HepG2 (cell line): ENCODE results near the gene P2RX7. TPM values are rescaled to one million over a fixed set of nuclear protein-coding genes. Genes with fewer than 3 reads are reported as not detected.

Experiments used
- ATF3 ChIP-seq: sonication (generic); formaldehyde crosslinking; IDR thresholded peaks from 2 replicates; pipeline ENCODE4 v1.4.0; 2020; ENCODE audit warnings: missing genetic modification reagents
- HMGA1 ChIP-seq: sonication (generic); formaldehyde crosslinking; conservative IDR thresholded peaks from 2 replicates; pipeline ENCODE4 v1.4.0; 2020; ENCODE audit warnings: missing genetic modification reagents
- HOXA9 ChIP-seq: sonication (generic); formaldehyde crosslinking; IDR thresholded peaks from 2 replicates; pipeline ENCODE4 v1.8.1; 2022; ENCODE audit warnings: missing genetic modification reagents, mild to moderate bottlenecking, moderate library complexity, borderline replicate concordance
- MAF1 ChIP-seq: sonication (generic); formaldehyde crosslinking; IDR thresholded peaks from 2 replicates; pipeline ENCODE4 v1.5.0; 2020; ENCODE audit warnings: missing genetic modification reagents, borderline replicate concordance
- NFKBIZ ChIP-seq: IDR thresholded peaks from 2 replicates; pipeline ENCODE4 v1.6.1; 2018; ENCODE audit warnings: missing genetic modification reagents, missing compliant biosample characterization
- NR2F6 ChIP-seq, 2 experiments: IDR thresholded peaks; 2 replicates each; pipeline ENCODE4 v1.6.1; 2016; ENCODE audit warnings: antibody characterized with exemption in 1 of 2, mild to moderate bottlenecking in 1 of 2
- YEATS4 ChIP-seq: sonication (generic); formaldehyde crosslinking; IDR thresholded peaks from 2 replicates; pipeline ENCODE4 v1.4.0; 2020; ENCODE audit warnings: missing genetic modification reagents, borderline replicate concordance
- ZNF678 ChIP-seq: sonication (generic); formaldehyde crosslinking; IDR thresholded peaks from 2 replicates; pipeline ENCODE4 v1.4.0; 2020; ENCODE audit warnings: mild to moderate bottlenecking, missing genetic modification reagents
- ZNF720 ChIP-seq: sonication (generic); formaldehyde crosslinking; IDR thresholded peaks from 2 replicates; pipeline ENCODE4 v1.4.0; 2020; ENCODE audit warnings: missing genetic modification reagents
- ZNF737 ChIP-seq: sonication (generic); formaldehyde crosslinking; IDR thresholded peaks from 2 replicates; pipeline ENCODE4 v1.5.0; 2020; ENCODE audit warnings: missing genetic modification reagents, mild to moderate bottlenecking, borderline replicate concordance
- polyA plus RNA-seq, 8 experiments: library from polyadenylated mRNA; depleted of rRNA in 3 of 8; stranded (reverse) in 7 of 8; unstranded in 1 of 8; fragments of >200 nt; fragmentation: Illumina TruSeq in 4 of 8; extraction: Trizol in 4 of 8; gene quantifications; 2 replicates each; pipeline versions ENCODE4 v1.2.1 to v1.2.3, GENCODE V29; 2011 to 2016; ENCODE audit warnings: low read depth in 4 of 8, missing spikeins in 1 of 8, mixed read lengths in 1 of 8; ENCODE audit not compliant: insufficient read depth in 1 of 8
- total RNA-seq, 5 experiments: library from RNA; depleted of rRNA; stranded (reverse); fragments of >200 nt; fragmentation: Illumina TruSeq; extraction: Trizol; gene quantifications; 2 replicates each; pipeline ENCODE4 v1.2.3, GENCODE V29; 2016; ENCODE audit warnings: low read depth in 1 of 5
- TF ChIP-seq, protein P1 (sequence below): IDR thresholded peaks from 2 replicates; pipeline ENCODE4 v1.6.1; 2016; ENCODE audit warnings: low read depth, missing genetic modification reagents, missing compliant biosample characterization
- TF ChIP-seq, protein P2 (sequence below), 2 experiments: fragments of 450-650 bp in 1 of 2; sonication (generic) in 1 of 2; formaldehyde crosslinking in 1 of 2; IDR thresholded peaks; 2 replicates each; pipeline versions ENCODE4 v1.6.1 to v1.8.0; 2016 to 2022; ENCODE audit warnings: antibody characterized with exemption in 1 of 2, mild to moderate bottlenecking in 1 of 2, missing genetic modification reagents in 1 of 2

Gene P2RX7
- total and polyA plus RNA-seq, 2 of the 13 experiments (the other 11 are each of a cell fraction or from before 2014, with no cell fraction given) = 0.13 to 0.73 TPM

DNA sequence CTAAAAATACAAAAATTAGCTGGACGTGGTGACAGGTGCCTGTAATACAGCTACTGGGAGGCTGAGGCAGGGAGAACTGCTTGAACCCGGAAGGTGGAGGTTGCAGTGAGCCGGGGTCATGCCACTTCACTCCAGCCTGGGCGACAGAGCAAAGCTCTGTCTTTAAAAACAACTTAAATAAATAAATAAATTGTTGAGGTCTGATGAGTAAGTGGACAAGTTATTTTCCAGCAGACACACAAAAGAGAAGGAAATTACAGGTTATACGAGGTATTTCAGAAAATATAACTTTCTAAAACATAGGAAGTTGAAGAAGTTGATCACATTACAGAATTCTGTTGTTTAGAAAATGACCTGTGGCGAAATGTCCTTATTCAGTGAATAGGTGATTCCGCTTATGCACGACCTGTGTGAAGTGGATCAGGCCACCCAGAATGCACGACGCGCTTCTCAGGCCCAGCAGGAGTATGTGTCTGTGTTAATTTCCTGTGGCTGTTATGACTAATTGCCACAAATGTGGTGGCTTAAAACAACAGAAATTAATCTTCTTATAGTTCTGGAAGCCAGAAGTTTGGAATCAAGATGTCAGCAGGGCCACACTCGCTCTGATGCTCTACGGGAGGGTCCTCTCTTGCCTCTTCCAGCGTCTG, 38.1 kb downstream of the P2RX7 start (continued):
- TF ChIP-seq, protein P1, sequence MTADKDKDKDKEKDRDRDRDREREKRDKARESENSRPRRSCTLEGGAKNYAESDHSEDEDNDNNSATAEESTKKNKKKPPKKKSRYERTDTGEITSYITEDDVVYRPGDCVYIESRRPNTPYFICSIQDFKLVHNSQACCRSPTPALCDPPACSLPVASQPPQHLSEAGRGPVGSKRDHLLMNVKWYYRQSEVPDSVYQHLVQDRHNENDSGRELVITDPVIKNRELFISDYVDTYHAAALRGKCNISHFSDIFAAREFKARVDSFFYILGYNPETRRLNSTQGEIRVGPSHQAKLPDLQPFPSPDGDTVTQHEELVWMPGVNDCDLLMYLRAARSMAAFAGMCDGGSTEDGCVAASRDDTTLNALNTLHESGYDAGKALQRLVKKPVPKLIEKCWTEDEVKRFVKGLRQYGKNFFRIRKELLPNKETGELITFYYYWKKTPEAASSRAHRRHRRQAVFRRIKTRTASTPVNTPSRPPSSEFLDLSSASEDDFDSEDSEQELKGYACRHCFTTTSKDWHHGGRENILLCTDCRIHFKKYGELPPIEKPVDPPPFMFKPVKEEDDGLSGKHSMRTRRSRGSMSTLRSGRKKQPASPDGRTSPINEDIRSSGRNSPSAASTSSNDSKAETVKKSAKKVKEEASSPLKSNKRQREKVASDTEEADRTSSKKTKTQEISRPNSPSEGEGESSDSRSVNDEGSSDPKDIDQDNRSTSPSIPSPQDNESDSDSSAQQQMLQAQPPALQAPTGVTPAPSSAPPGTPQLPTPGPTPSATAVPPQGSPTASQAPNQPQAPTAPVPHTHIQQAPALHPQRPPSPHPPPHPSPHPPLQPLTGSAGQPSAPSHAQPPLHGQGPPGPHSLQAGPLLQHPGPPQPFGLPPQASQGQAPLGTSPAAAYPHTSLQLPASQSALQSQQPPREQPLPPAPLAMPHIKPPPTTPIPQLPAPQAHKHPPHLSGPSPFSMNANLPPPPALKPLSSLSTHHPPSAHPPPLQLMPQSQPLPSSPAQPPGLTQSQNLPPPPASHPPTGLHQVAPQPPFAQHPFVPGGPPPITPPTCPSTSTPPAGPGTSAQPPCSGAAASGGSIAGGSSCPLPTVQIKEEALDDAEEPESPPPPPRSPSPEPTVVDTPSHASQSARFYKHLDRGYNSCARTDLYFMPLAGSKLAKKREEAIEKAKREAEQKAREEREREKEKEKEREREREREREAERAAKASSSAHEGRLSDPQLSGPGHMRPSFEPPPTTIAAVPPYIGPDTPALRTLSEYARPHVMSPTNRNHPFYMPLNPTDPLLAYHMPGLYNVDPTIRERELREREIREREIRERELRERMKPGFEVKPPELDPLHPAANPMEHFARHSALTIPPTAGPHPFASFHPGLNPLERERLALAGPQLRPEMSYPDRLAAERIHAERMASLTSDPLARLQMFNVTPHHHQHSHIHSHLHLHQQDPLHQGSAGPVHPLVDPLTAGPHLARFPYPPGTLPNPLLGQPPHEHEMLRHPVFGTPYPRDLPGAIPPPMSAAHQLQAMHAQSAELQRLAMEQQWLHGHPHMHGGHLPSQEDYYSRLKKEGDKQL (CRISPR knock-in tag) = no peak
- no peak for TF ChIP-seq YEATS4 (CRISPR knock-in tag)
- no peak for TF ChIP-seq ZNF678
- no peak for TF ChIP-seq NFKBIZ (CRISPR knock-in tag)
- no peak for TF ChIP-seq ATF3 (CRISPR knock-in tag)
- TF ChIP-seq, protein P2, sequence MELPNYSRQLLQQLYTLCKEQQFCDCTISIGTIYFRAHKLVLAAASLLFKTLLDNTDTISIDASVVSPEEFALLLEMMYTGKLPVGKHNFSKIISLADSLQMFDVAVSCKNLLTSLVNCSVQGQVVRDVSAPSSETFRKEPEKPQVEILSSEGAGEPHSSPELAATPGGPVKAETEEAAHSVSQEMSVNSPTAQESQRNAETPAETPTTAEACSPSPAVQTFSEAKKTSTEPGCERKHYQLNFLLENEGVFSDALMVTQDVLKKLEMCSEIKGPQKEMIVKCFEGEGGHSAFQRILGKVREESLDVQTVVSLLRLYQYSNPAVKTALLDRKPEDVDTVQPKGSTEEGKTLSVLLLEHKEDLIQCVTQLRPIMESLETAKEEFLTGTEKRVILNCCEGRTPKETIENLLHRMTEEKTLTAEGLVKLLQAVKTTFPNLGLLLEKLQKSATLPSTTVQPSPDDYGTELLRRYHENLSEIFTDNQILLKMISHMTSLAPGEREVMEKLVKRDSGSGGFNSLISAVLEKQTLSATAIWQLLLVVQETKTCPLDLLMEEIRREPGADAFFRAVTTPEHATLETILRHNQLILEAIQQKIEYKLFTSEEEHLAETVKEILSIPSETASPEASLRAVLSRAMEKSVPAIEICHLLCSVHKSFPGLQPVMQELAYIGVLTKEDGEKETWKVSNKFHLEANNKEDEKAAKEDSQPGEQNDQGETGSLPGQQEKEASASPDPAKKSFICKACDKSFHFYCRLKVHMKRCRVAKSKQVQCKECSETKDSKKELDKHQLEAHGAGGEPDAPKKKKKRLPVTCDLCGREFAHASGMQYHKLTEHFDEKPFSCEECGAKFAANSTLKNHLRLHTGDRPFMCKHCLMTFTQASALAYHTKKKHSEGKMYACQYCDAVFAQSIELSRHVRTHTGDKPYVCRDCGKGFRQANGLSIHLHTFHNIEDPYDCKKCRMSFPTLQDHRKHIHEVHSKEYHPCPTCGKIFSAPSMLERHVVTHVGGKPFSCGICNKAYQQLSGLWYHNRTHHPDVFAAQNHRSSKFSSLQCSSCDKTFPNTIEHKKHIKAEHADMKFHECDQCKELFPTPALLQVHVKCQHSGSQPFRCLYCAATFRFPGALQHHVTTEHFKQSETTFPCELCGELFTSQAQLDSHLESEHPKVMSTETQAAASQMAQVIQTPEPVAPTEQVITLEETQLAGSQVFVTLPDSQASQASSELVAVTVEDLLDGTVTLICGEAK (IDR thresholded peaks at IDR 0.05) = no peak
- TF ChIP-seq, protein P2 (CRISPR knock-in tag; IDR thresholded peaks at IDR 0.05) = no peak
- TF ChIP-seq HOXA9 = no peak
- no peak for TF ChIP-seq NR2F6 (IDR thresholded peaks at IDR 0.05)
- TF ChIP-seq NR2F6 (CRISPR knock-in tag; IDR thresholded peaks at IDR 0.05) = no peak
- TF ChIP-seq ZNF720 (CRISPR knock-in tag) = no peak
- TF ChIP-seq HMGA1 (CRISPR knock-in tag) = no peak
- TF ChIP-seq ZNF737 (CRISPR knock-in tag) = no peak
- no peak for TF ChIP-seq MAF1 (CRISPR knock-in tag)
